Measurements from ENCODE around the gene FGF1. TPM values are rescaled to one million over a fixed set of nuclear protein-coding genes. Genes with fewer than 3 reads are reported as not detected.

FGF1 gene
- total and polyA plus RNA-seq, 5 donors = 23.1 to 39.2 (median 28.7) TPM

- Histone ChIP-seq H3K4me3 (ENCODE audit: low read length) (no peak overlapping the region), H3K27me3 (ENCODE audit: control insufficient read depth, insufficient read depth) (no peaks in the 10 kb centered on the region), H3K27ac (ENCODE audit: low read length) (no peak overlapping the region), H3K4me1 (ENCODE audit: control insufficient read depth, insufficient read depth, low read length) (peaks cover 8% of the 10 kb centered on the region), H3K9me3 (ENCODE audit: control insufficient read depth, low read length) (no peaks in the 10 kb centered on the region)
- WGBS = 88% methylated on average over 5 of the region's 5 CpGs
- no peak for DNase-seq
- intact Hi-C loops (cut with DNase I) = no loop called here
- ATAC-seq = no peak
Measured at GRCh38 chr5:142627383-142628217, 58.3 kb downstream of the FGF1 start.

DNA sequence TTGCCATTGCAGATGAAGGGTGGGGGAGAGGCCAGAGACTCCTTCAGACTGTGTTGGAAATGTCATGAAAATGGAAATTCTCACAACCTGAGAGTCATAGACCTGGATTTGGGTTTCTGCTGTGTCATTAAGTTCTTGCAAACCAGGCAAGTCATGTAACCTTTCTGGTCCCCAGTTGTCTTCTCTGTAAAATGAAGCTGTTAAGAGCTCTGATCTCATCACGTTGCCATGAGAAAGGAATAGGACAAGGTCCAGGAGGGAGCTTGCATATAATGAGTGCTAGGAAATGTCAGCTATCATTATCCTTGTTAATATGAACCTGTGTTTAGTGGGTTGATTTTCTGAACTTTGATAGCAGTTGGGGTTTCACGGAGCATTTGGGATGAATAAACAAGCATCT, 59.1 kb downstream of the FGF1 start:
- ATAC-seq (no peak), DNase-seq (no peak)
- H3K4me1 ChIP-seq (ENCODE audit: control insufficient read depth, insufficient read depth, low read length) = peaks cover 8% of the 10 kb centered on the region
- H3K4me3 ChIP-seq (ENCODE audit: low read length) = no peak overlapping the region
- H3K27me3 ChIP-seq (ENCODE audit: control insufficient read depth, insufficient read depth) = no peaks in the 10 kb centered on the region
- WGBS = 70% methylated on average over 2 of the region's 2 CpGs
- intact Hi-C loops (cut with DNase I) = no loop called here
- H3K9me3 ChIP-seq (ENCODE audit: control insufficient read depth, low read length) = no peaks in the 10 kb centered on the region
- H3K27ac ChIP-seq (ENCODE audit: low read length) = no peak overlapping the region

GRCh38 chr5:142626099-142626498, 59.8 kb downstream of the FGF1 start:
- WGBS = 50% methylated on average over 3 of the region's 3 CpGs
- H3K27ac ChIP-seq (ENCODE audit: low read length) = no peak overlapping the region
- H3K9me3 ChIP-seq (ENCODE audit: control insufficient read depth, low read length) = no peaks in the 10 kb centered on the region
- H3K27me3 ChIP-seq (ENCODE audit: control insufficient read depth, insufficient read depth) = no peaks in the 10 kb centered on the region
- no peak for DNase-seq
- H3K4me1 ChIP-seq (ENCODE audit: control insufficient read depth, insufficient read depth, low read length) = peaks cover 8% of the 10 kb centered on the region
- no peak overlapping the region for H3K4me3 ChIP-seq (ENCODE audit: low read length)
- intact Hi-C loops (cut with DNase I) = no loop called here
- no peak for ATAC-seq

- intact Hi-C loops (cut with DNase I) = no loop called here
- DNase-seq (no peak), ATAC-seq (no peak)
- no peaks in the 10 kb centered on the region for H3K27me3 ChIP-seq (ENCODE audit: control insufficient read depth, insufficient read depth)
- 90% methylated on average over 3 of the region's 3 CpGs for WGBS
- H3K9me3 ChIP-seq (ENCODE audit: control insufficient read depth, low read length) = no peaks in the 10 kb centered on the region
- no peak overlapping the region for H3K27ac ChIP-seq (ENCODE audit: low read length)
- H3K4me1 ChIP-seq (ENCODE audit: control insufficient read depth, insufficient read depth, low read length) = peaks cover 4% of the 10 kb centered on the region
- no peak overlapping the region for H3K4me3 ChIP-seq (ENCODE audit: low read length)
Measured at GRCh38 chr5:142621227-142621626, 64.7 kb downstream of the FGF1 start.

DNA sequence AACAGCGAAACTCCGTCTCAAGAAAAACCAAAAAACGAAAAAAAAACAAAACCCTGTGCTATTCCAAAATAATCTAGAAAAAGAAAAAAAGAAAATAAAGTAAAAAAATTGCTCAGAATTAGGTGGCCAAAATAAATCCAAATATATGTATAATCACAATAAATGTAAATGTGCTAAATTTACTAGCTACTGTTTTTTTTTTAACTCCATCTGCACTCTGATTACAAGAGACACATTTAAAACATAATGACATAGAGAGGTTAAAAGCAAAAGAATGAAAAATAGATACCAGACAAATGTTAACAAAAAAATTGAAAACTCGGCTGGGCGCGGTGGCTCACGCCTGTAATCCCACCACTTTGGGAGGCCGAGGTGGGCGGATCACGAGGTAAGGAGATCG, 66.1 kb downstream of the FGF1 start:
- WGBS = 88% methylated on average over 11 of the region's 11 CpGs
- intact Hi-C loops (cut with DNase I) = loop anchor here in 3 of 4 donors (10.0 kb wide), 3 partner anchors 75 to 265 kb away; no protein-coding TSS in a partner anchor
- DNase-seq (no peak), ATAC-seq (no peak)
- no peaks in the 10 kb centered on the region for H3K9me3 ChIP-seq (ENCODE audit: control insufficient read depth, low read length)
- H3K4me3 ChIP-seq (ENCODE audit: low read length) = no peak overlapping the region
- H3K27me3 ChIP-seq (ENCODE audit: control insufficient read depth, insufficient read depth) = no peaks in the 10 kb centered on the region
- H3K27ac ChIP-seq (ENCODE audit: low read length) = no peak overlapping the region
- H3K4me1 ChIP-seq (ENCODE audit: control insufficient read depth, insufficient read depth, low read length) = no peaks in the 10 kb centered on the region

DNA sequence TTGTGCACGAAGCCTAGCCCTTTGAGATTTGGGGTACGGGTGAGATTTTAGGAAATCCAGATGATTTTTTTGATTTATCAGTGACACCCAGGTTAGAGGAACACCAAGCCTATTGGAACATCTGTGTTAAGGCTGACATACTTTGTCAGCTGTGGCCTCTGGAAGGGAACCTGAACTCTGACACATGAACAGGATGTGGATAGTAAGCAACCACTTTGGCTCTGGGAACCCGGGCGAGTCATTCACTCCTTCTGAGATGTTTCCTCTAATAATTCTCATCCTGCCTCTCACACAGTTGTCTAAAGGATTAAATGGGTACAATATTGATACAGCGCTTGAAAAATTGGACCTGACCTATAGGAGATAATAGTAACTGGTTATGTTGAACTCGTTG, 67.8 kb downstream of the FGF1 start:
- no peak for ATAC-seq
- Histone ChIP-seq H3K4me1 (ENCODE audit: control insufficient read depth, insufficient read depth, low read length) (no peaks in the 10 kb centered on the region), H3K9me3 (ENCODE audit: control insufficient read depth, low read length) (no peaks in the 10 kb centered on the region), H3K4me3 (ENCODE audit: low read length) (no peak overlapping the region), H3K27ac (ENCODE audit: low read length) (no peak overlapping the region), H3K27me3 (ENCODE audit: control insufficient read depth, insufficient read depth) (no peaks in the 10 kb centered on the region)
- WGBS = 65% methylated on average over 6 of the region's 6 CpGs
- no peak for DNase-seq
- intact Hi-C loops (cut with DNase I) = loop anchor here in 3 of 4 donors (10.0 kb wide), 3 partner anchors 77 to 267 kb away; no protein-coding TSS in a partner anchor

DNA sequence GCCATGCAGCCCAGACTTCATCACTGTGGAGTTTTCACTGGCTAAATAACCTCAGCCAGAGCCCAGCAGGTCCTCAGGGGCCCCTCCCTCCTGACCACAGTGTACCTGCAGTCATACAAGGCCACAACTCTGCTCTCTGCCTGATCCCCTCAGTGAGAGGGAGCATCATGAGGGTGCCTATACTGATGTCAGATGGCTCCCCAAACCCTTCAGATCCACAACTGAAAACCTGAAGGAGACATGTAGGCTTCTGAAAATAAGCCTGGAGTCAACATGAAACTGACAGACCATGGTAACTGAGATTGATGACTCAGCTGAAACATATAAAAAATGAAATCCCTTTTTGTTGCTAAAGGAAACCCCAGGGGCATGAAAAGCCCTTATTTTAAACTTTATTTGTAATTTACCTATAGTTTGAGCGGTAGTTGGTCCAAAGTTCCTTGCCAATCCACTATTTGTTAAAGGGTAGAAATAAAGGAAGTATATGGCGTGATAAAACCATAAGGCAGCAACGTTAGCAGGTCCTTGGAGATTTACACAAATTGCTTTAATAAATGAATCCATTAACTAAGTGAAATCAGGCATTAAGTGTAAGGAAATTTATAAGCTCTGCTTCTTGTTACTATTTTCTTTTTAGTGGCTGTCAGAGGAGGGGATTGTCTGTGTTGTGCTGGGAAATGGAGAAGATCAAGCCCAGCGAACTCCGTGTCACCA, 68.3 kb downstream of the FGF1 start:
- no peaks in the 10 kb centered on the region for H3K4me1 ChIP-seq (ENCODE audit: control insufficient read depth, insufficient read depth, low read length)
- H3K9me3 ChIP-seq (ENCODE audit: control insufficient read depth, low read length) = no peaks in the 10 kb centered on the region
- DNase-seq = no peak
- H3K4me3 ChIP-seq (ENCODE audit: low read length) = no peak overlapping the region
- intact Hi-C loops (cut with DNase I) = loop anchor here in 3 of 4 donors (10.0 kb wide), 3 partner anchors 77 to 267 kb away; no protein-coding TSS in a partner anchor
- no peak overlapping the region for H3K27ac ChIP-seq (ENCODE audit: low read length)
- no peak for ATAC-seq
- 86% methylated on average over 5 of the region's 5 CpGs for WGBS
- no peaks in the 10 kb centered on the region for H3K27me3 ChIP-seq (ENCODE audit: control insufficient read depth, insufficient read depth)

DNA sequence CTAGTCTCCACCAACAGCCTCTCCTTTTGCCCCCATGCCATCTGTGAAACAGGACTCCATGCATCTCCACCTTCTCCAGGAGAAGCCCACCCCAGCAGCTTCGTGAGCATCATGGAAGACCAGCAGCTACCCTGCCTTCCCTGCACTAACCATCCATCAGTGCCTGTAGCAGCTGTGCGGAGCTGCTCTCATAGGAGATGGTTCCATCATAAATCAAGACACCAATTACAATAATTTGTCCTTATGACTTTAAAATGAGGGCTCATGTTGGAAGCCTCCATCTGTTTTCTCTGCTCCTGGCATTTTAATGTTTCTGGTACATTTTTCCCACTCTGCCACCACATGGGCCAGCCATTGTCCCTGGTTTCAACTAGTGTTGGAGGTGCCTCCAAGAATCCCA, 69.9 kb downstream of the FGF1 start:
- DNase-seq (no peak), ATAC-seq (no peak)
- Histone ChIP-seq H3K9me3 (ENCODE audit: control insufficient read depth, low read length) (no peaks in the 10 kb centered on the region), H3K4me3 (ENCODE audit: low read length) (no peak overlapping the region), H3K27me3 (ENCODE audit: control insufficient read depth, insufficient read depth) (no peaks in the 10 kb centered on the region), H3K27ac (ENCODE audit: low read length) (no peak overlapping the region), H3K4me1 (ENCODE audit: control insufficient read depth, insufficient read depth, low read length) (no peaks in the 10 kb centered on the region)
- intact Hi-C loops (cut with DNase I) = loop anchor here in 3 of 4 donors (10.0 kb wide), 3 partner anchors 79 to 269 kb away; no protein-coding TSS in a partner anchor
- WGBS = 94% methylated on average over 2 of the region's 2 CpGs

DNA sequence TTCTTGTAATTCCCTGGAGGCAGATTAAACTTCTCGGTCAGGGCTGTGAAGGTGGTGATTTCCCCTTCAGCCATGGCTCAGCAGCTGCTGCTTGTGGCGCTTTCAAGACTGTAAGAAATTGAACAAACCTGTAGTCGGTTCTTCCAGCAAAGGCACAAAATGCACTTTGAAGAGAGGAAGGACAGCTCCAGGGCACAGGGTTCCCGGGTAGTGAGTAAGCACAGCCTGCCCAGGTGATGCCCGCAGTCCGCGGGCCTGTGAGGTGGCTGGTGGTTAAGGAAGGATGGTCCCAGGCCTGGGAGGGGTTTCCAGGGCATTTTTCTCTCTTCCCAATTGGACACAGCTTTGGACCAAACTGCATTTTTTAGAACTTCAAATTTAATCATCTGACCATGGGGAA, 71.8 kb downstream of the FGF1 start:
- H3K27me3 ChIP-seq (ENCODE audit: control insufficient read depth, insufficient read depth) = no peaks in the 10 kb centered on the region
- H3K4me3 ChIP-seq (ENCODE audit: low read length) = no peak overlapping the region
- ATAC-seq (no peak), DNase-seq (no peak)
- H3K4me1 ChIP-seq (ENCODE audit: control insufficient read depth, insufficient read depth, low read length) = no peaks in the 10 kb centered on the region
- intact Hi-C loops (cut with DNase I) = loop anchor here (5.0 to 10.0 kb wide), 5 partner anchors 38 to 271 kb away; no protein-coding TSS in a partner anchor
- 89% methylated on average over 7 of the region's 7 CpGs for WGBS
- no peak overlapping the region for H3K27ac ChIP-seq (ENCODE audit: low read length)
- no peaks in the 10 kb centered on the region for H3K9me3 ChIP-seq (ENCODE audit: control insufficient read depth, low read length)

DNA sequence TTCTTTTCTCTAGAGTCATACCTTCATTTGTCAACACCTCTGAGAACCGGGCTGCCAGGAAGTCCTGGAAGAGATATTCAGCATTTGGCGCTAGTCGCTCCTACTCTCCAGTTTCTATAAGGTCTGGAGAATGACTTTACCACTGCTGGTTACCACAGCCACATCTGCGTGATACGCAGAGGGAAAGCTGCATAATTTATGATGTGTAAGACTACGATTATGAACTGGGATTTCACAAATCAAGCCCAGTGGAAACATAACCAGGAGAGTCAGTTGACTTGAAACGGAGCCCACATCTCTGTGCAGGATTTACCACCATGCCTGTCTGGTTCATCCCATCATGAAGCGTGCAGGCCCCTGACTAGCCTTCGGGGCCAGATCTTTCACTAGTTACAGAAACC, 72.6 kb downstream of the FGF1 start:
- WGBS = 74% methylated on average over 9 of the region's 9 CpGs
- ATAC-seq = no peak
- Histone ChIP-seq H3K27ac (ENCODE audit: low read length) (no peak overlapping the region), H3K9me3 (ENCODE audit: control insufficient read depth, low read length) (no peaks in the 10 kb centered on the region), H3K4me1 (ENCODE audit: control insufficient read depth, insufficient read depth, low read length) (no peaks in the 10 kb centered on the region), H3K27me3 (ENCODE audit: control insufficient read depth, insufficient read depth) (no peaks in the 10 kb centered on the region), H3K4me3 (ENCODE audit: low read length) (no peak overlapping the region)
- intact Hi-C loops (cut with DNase I) = loop anchor here (5.0 to 10.0 kb wide), 5 partner anchors 39 to 272 kb away; no protein-coding TSS in a partner anchor
- no peak for DNase-seq

Data from right cardiac atrium (tissue), 5 donors.